ENCODE results near the gene TRIM44.
"Not testable (repeated sequence)": the region's sequence is repeated elsewhere in the genome, so short reads cannot be mapped to it uniquely, and the experiment has no call there.

TRIM44 gene

GRCh38 chr11:35826006-35826405 lies 163.4 kb downstream of the TRIM44 start:
- DNase-seq: no peak

- DNase-seq: no peak
These were observed 164.4 kb downstream of the TRIM44 start for GRCh38 chr11:35826949-35827348.

- DNase-seq: no peak
These were observed 173.6 kb downstream of the TRIM44 start for GRCh38 chr11:35836205-35836604.

- no peak for DNase-seq
These were observed 175.5 kb downstream of the TRIM44 start for GRCh38 chr11:35838071-35838470.

GRCh38 chr11:35838697-35839367 lies 176.3 kb downstream of the TRIM44 start:
- not testable (repeated sequence) for DNase-seq

GRCh38 chr11:35839368-35840161 lies 177.0 kb downstream of the TRIM44 start:
- DNase-seq: no peak

GRCh38 chr11:35841733-35842132 lies 179.2 kb downstream of the TRIM44 start:
- DNase-seq: no peak

- no peak for DNase-seq
These were observed 180.4 kb downstream of the TRIM44 start for GRCh38 chr11:35842958-35843357.

- DNase-seq: no peak
These were observed 182.0 kb downstream of the TRIM44 start for GRCh38 chr11:35844579-35844978.

GRCh38 chr11:35845860-35846259 lies 183.3 kb downstream of the TRIM44 start:
- no peak for DNase-seq

- no peak for DNase-seq
These were observed 184.3 kb downstream of the TRIM44 start for GRCh38 chr11:35846874-35847273.

GRCh38 chr11:35847473-35847872 lies 184.9 kb downstream of the TRIM44 start:
- DNase-seq: no peak

GRCh38 chr11:35848616-35849015 lies 186.0 kb downstream of the TRIM44 start:
- DNase-seq: no peak

GRCh38 chr11:35850191-35850590 lies 187.6 kb downstream of the TRIM44 start:
- no peak for DNase-seq

GRCh38 chr11:35851342-35851741 lies 188.8 kb downstream of the TRIM44 start:
- no peak for DNase-seq

- no peak for DNase-seq
These were observed 189.5 kb downstream of the TRIM44 start for GRCh38 chr11:35852056-35852455.

GRCh38 chr11:35853971-35854370 lies 191.4 kb downstream of the TRIM44 start:
- no peak for DNase-seq

- no peak for DNase-seq
These were observed 193.1 kb downstream of the TRIM44 start for GRCh38 chr11:35855671-35856070.

GRCh38 chr11:35856259-35856658 lies 193.7 kb downstream of the TRIM44 start:
- no peak for DNase-seq

- DNase-seq: no peak
These were observed 194.2 kb downstream of the TRIM44 start for GRCh38 chr11:35856756-35857155.

GRCh38 chr11:35857922-35858321 lies 195.3 kb downstream of the TRIM44 start:
- DNase-seq: no peak

- no peak for DNase-seq
These were observed 196.7 kb downstream of the TRIM44 start for GRCh38 chr11:35859301-35859700.

GRCh38 chr11:35860194-35860593 lies 197.6 kb downstream of the TRIM44 start:
- not testable (repeated sequence) for DNase-seq

- DNase-seq: no peak
These were observed 198.6 kb downstream of the TRIM44 start for GRCh38 chr11:35861191-35861590.
